GM12801 (cell line): ENCODE data around the gene RTCB.

Source experiments
- TF ChIP-seq, protein P1 (sequence below): IDR thresholded peaks from one replicate; pipeline ENCODE4 v1.5.1; 2011; ENCODE audit warnings: control low read depth; ENCODE audit not compliant: insufficient read length; ENCODE audit errors: extremely low read depth

The RTCB gene

DNA sequence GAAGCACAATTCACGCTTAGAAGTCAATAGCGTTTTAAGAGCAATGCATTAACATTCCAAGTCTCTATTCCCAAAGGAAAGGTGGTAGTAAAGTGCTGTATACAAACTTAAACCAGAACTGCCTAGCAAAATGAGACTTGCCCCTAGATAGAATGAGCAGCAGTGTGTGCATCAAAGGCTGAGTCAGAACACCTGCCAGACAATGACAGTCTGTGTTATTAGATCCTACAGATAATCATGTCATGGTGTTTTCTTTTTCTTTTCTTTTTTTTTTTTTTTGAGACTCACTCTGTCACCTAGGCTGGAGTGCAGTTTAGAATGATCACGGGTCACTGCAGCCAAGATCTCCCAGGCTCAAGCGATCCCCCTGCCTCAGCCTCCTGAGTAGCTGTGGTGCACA, 1.6 kb downstream of the RTCB start:
- TF ChIP-seq, protein P1, sequence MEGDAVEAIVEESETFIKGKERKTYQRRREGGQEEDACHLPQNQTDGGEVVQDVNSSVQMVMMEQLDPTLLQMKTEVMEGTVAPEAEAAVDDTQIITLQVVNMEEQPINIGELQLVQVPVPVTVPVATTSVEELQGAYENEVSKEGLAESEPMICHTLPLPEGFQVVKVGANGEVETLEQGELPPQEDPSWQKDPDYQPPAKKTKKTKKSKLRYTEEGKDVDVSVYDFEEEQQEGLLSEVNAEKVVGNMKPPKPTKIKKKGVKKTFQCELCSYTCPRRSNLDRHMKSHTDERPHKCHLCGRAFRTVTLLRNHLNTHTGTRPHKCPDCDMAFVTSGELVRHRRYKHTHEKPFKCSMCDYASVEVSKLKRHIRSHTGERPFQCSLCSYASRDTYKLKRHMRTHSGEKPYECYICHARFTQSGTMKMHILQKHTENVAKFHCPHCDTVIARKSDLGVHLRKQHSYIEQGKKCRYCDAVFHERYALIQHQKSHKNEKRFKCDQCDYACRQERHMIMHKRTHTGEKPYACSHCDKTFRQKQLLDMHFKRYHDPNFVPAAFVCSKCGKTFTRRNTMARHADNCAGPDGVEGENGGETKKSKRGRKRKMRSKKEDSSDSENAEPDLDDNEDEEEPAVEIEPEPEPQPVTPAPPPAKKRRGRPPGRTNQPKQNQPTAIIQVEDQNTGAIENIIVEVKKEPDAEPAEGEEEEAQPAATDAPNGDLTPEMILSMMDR: no peak

DNA sequence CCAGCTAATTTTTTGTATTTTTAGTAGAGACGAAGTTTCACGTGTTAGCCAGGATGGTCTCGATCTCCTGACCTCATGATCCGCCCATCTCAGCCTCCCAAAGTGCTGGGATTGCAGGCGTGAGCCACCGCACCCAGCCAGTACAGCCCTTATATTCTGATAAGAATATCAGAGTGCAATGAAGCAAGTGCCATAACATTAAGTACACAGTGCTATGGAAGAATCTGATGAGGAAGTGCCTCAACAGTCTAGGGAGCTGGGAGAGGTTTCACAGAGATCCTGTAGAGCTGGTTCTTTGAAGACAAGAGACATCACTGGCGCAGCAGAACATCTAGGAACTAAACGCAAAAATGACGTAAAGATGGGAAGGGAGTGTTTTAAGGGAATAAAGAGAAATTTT, 2.1 kb downstream of the RTCB start:
- TF ChIP-seq, protein P1: no peak

DNA sequence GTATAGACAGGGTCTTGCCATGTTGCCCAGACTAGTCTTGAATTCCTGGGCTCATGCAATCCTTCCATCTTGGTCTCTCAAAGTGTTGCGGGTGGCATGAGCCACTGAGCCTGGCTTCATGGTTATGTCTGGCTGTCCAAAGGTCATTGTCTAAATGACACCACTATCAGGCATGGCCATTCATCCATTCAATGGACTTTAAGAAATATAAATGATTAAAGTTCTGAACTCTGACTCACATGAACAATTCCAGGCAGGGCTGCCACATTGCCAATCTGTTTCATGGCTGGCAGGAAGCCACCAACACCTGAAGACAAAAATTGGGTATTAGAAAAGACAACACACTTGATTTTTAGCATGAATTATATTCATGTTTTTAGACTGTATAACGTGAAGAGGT, 4.1 kb downstream of the RTCB start:
- TF ChIP-seq, protein P1: no peak

DNA sequence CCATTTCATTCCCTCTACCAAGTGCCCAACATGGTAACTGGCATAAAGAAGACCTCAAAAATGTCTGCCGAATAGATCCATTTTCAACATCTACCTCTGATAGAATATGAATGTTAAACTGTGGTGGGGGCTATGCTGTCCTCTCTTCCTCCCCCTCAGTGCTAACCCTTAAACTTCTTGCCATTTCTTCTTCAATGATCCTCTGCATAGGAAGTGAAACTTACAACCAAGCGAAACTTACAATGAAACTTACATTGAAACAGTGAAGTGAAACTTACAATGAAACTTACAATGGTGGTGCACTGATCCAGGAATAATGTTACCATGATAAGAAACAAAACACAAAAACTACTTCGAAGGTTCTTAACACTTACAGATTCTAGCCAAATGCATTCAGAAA, 4.7 kb downstream of the RTCB start:
- TF ChIP-seq, protein P1: no peak

DNA sequence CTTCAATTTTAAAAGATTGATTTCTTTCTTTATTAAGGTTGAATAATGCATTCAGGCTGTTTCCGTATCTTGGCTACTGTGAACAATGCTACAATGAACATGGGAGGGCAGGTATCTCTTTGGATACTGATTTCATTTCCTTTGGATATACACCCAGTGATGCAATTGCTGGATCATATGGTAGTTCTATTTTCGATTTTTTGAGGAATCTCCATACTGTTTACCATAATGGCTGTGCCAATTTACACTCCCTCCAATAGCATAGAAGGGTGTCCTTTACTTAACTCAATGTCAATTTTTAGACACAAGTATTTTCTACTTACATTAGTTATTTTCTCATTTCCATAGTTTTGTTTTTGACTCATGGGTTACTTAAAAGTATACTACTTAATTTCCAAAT, 8.0 kb downstream of the RTCB start:
- TF ChIP-seq, protein P1: no peak

DNA sequence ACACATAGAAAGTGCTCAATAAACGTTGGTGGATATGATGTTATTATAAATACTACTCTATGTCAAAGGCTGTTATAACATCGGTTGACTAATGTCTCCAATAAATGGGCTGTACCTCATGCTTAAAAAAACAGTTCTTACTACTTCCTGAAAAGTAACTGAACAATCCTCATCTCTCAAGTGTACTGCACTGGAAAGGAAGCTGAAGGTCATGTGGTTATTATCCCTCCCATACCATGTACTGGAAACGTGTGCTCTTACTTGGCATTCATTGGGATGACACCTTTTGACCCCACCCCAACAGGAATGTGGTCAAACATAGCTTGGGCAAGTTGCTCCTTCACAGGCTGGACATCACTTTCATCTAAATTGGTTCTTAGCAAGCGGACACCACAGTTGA, 10.6 kb downstream of the RTCB start:
- TF ChIP-seq, protein P1: no peak

DNA sequence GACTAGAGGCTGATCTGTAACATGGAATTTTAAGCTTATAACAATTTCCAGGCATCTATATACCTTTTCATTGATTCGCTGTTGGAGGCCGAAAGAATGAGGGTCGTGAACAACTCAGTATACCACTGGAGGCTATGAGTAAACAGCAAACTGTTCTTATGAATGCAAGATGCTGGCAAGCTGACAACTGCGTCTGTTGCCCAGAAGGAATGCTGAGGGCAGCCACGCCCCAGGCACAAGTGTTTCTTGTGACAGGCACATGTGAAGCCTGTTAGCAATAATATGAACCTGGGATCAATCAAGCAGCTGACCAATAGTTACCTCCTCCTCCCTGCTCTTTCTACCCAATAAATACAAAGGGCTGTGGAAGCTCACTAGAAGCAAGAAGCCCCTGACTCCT, 15.3 kb downstream of the RTCB start:
- TF ChIP-seq, protein P1: no peak

DNA sequence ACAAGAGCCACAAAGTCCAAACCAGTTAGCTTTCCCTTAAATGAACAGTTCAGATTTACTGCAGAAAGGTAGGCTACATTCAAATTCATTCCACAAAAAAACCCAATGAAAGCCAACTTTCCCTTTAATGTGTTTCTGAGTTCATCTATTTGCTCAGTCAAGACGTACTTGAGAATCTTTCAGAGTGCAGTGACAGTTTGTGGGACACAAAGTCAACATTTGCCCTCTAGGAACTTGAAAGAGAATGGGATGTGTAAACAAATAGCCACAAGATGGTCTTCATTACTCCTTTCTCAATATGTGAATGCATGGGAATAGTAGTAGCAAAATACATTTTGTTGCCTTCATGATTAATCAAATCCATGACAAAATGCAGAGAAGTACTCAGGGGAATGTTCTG, 15.8 kb downstream of the RTCB start:
- TF ChIP-seq, protein P1: no peak
